ENCODE data around the gene INHBE.
A peak's percentile ranks its signal among the peaks of the same experiment; 100 is the strongest.
"Not testable (repeated sequence)": the region's sequence is repeated elsewhere in the genome, so short reads cannot be mapped to it uniquely, and the experiment has no call there.

Gene INHBE

GRCh38 chr12:57441393-57441792 is 13.7 kb upstream of the INHBE start:
- DNase-seq (ENCODE audit: low read depth), result not testable (repeated sequence)

- DNase-seq (ENCODE audit: low read depth), result no peak
Observed at GRCh38 chr12:57441846-57442427, 13.2 kb upstream of the INHBE start.

- DNase-seq (ENCODE audit: low read depth), result not testable (repeated sequence)
Observed at GRCh38 chr12:57444337-57444736, 10.8 kb upstream of the INHBE start.

GRCh38 chr12:57444744-57445143 is 10.4 kb upstream of the INHBE start:
- no peak for DNase-seq (ENCODE audit: low read depth)

- no peak for DNase-seq (ENCODE audit: low read depth)
Observed at GRCh38 chr12:57446292-57446960, 8.7 kb upstream of the INHBE start.

- DNase-seq (ENCODE audit: low read depth), result no peak
Observed at GRCh38 chr12:57448669-57449068, 6.4 kb upstream of the INHBE start.

- DNase-seq (ENCODE audit: low read depth), result no peak
Observed at GRCh38 chr12:57449375-57449774, 5.7 kb upstream of the INHBE start.

- no peak for DNase-seq (ENCODE audit: low read depth)
Observed at GRCh38 chr12:57450057-57450456, 5.0 kb upstream of the INHBE start.

GRCh38 chr12:57451233-57451778 is 3.8 kb upstream of the INHBE start:
- DNase-seq (ENCODE audit: low read depth), result no peak

- DNase-seq (ENCODE audit: low read depth), result peak; percentile 86
Observed at GRCh38 chr12:57452181-57452936, 2.7 kb upstream of the INHBE start.

GRCh38 chr12:57452937-57453509 is 2.1 kb upstream of the INHBE start:
- peak; percentile 84 for DNase-seq (ENCODE audit: low read depth)

GRCh38 chr12:57454213-57454565 is 918 bp upstream of the INHBE start:
- no peak for DNase-seq (ENCODE audit: low read depth)

- no peak for DNase-seq (ENCODE audit: low read depth)
Observed at GRCh38 chr12:57455374-57456144, 452 bp downstream of the INHBE start.

- peak; percentile 67 for DNase-seq (ENCODE audit: low read depth)
Observed at GRCh38 chr12:57456145-57456700, 1.1 kb downstream of the INHBE start.

GRCh38 chr12:57456737-57457490 is 1.8 kb downstream of the INHBE start:
- no peak for DNase-seq (ENCODE audit: low read depth)

GRCh38 chr12:57458665-57459054 is 3.6 kb downstream of the INHBE start:
- DNase-seq (ENCODE audit: low read depth), result no peak

- peak; percentile 95 for DNase-seq (ENCODE audit: low read depth)
Observed at GRCh38 chr12:57459055-57459749, 4.1 kb downstream of the INHBE start.

- DNase-seq (ENCODE audit: low read depth), result peak; percentile 29
Observed at GRCh38 chr12:57459750-57460467, 4.8 kb downstream of the INHBE start, which contains the start of gene GLI1. Gene GLI1, plus strand, starts transcription at chr12:57459785. Its CDS starts 3,907 bp downstream, at chr12:57463692.

- no peak for DNase-seq (ENCODE audit: low read depth)
Observed at GRCh38 chr12:57460468-57460784, 5.3 kb downstream of the INHBE start.
